Ovary (tissue), 9 donors: Measurements from ENCODE around the gene KCNIP3. TPM values are rescaled to one million over a fixed set of nuclear protein-coding genes. Genes with fewer than 3 reads are reported as not detected.

Source experiments
- DNase-seq, 5 donors: peaks; one replicate each; pipeline ENCODE4 v3.0.0-alpha.2; 2019 to 2020
- H3K27ac ChIP-seq, 2 donors: fragments of 200-600 bp; one replicate each; pipeline versions ENCODE4 v1.5.1 to v1.8.0; 2019 to 2022
- H3K27me3 ChIP-seq: fragments of 200-600 bp; one replicate; pipeline ENCODE4 v1.8.0; 2022
- H3K36me3 ChIP-seq: fragments of 200-600 bp; sonication (generic); one replicate; pipeline ENCODE4 v1.5.1; 2019
- H3K4me1 ChIP-seq: one replicate; pipeline ENCODE4 v1.8.1; 2013; ENCODE audit warnings: mild to moderate bottlenecking, moderate library complexity; ENCODE audit not compliant: insufficient read depth
- H3K4me3 ChIP-seq: fragments of 200-600 bp; sonication (generic); one replicate; pipeline ENCODE4 v1.5.1; 2017
- H3K9me3 ChIP-seq, 2 donors: fragments of 200-600 bp in 1 of 2; sonication (generic) in 1 of 2; one replicate each; pipeline versions ENCODE4 v1.5.1 to v1.8.1; 2013 to 2019; ENCODE audit warnings: mild to moderate bottlenecking in 1 of 2, moderate library complexity in 1 of 2
- CTCF ChIP-seq, 3 donors: fragments of 450-650 bp in 2 of 3; fragments of 200-600 bp in 1 of 3; IDR thresholded peaks; one replicate each; pipeline versions ENCODE4 v1.5.1 to v1.8.0; 2016 to 2022; ENCODE audit warnings: antibody characterized with exemption in 3 of 3, mild to moderate bottlenecking in 1 of 3
- EP300 ChIP-seq: sonication (generic); formaldehyde crosslinking; IDR thresholded peaks from one replicate; pipeline ENCODE4 v1.6.1; 2017; ENCODE audit warnings: antibody characterized with exemption
- POLR2A ChIP-seq: fragments of 450-650 bp; IDR thresholded peaks from one replicate; pipeline ENCODE4 v1.6.1; 2017; ENCODE audit warnings: antibody characterized with exemption, mild to moderate bottlenecking, moderate library complexity
- WGBS, 3 donors: extraction: QIAGEN DNeasy Blood & Tissue Kit in 1 of 3; methylation state at CpG; one replicate each; pipeline versions ENCODE4 v1.1.5 to v1.1.7; 2013 to 2017; 5-methylcytosine and 5-hydroxymethylcytosine counted together
- intact Hi-C, 4 donors: fragments of 100-400 bp; cut with DNase I; formaldehyde crosslinking; loops; one replicate each; pipeline versions ENCODE4 v1.11.0 to v1.15.1; 2022 to 2023
- polyA plus RNA-seq, 2 donors: library from polyadenylated mRNA; stranded (reverse); fragments of 200-250 nt in 1 of 2; fragments of 350-450 nt in 1 of 2; fragmentation: Illumina TruSeq in 1 of 2; extraction: RNeasy Lipid Tissue Mini Kit (QIAGEN cat#74804) in 1 of 2; gene quantifications; one replicate each; pipeline ENCODE4 v1.2.3, GENCODE V29; 2013 to 2014
- total RNA-seq, 7 donors: library from RNA; depleted of rRNA in 2 of 7; stranded (reverse); fragments of >200 nt in 2 of 7; fragmentation: NEBNext Ultra II Directional in 3 of 7; extraction: Animal tissue kit (Norgen Biotek cat#: 25700) in 3 of 7; gene quantifications; one replicate each; pipeline versions ENCODE4 v1.1.0 to v1.2.4, GENCODE V29; 2016 to 2023
- donor health status: DM: no; HTN: no; CAD: no; lungs with moderate emphysema.
- donor health status: DM: no; HTN: no; CAD: no.
- donor health status: Bipolar disorder and iron deficiency.
- donor health status: DM: yes; HTN: yes; CAD: no.
- donor health status: DM: no; HTN: no; CAD: no.
- donor health status: DM: yes; HTN: yes; CAD: no.

Gene KCNIP3
- total and polyA plus RNA-seq, 9 donors: 2.2 to 26.0 (median 11.7) TPM

GRCh38 chr2:95345563-95346230, 48.5 kb downstream of the KCNIP3 start:
- Histone ChIP-seq H3K4me1 (peaks cover 8% of the 10 kb centered on the region), H3K36me3 (no peaks in the 10 kb centered on the region), H3K4me3 (peak overlapping the region; percentile 69), H3K9me3 (no peaks in the 10 kb centered on the region), H3K27ac (peak overlapping the region in 1 of 2 donors; percentile 78), H3K27me3 (no peaks in the 10 kb centered on the region)
- peak; percentile 86 to 95 (median 87) for DNase-seq
- intact Hi-C loops: loop anchor here in 3 of 4 donors (5.0 kb wide), 2 partner anchors 47 to 382 kb away; no protein-coding TSS in a partner anchor
- TF ChIP-seq CTCF (IDR thresholded peaks at IDR 0.05) (peak; percentile 82 to 96 (median 84)), POLR2A (no peak), EP300 (no peak)
- 0% methylated on average over 57 to 65 of the region's 65 CpGs for WGBS, 3 donors

GRCh38 chr2:95346231-95346737, 49.1 kb downstream of the KCNIP3 start:
- WGBS, 3 donors: 0 to 1% (median 0%) methylated on average over 3 to 78 of the region's 88 CpGs
- H3K9me3 ChIP-seq: no peaks in the 10 kb centered on the region

GRCh38 chr2:95346738-95347671, 49.9 kb downstream of the KCNIP3 start:
- intact Hi-C loops: loop anchor here in 3 of 4 donors (5.0 kb wide), 2 partner anchors 45 to 380 kb away; no protein-coding TSS in a partner anchor
- H3K27ac ChIP-seq: peak overlapping the region; percentile 73 to 78
- no peaks in the 10 kb centered on the region for H3K36me3 ChIP-seq
- H3K4me3 ChIP-seq: peak overlapping the region; percentile 69
- H3K9me3 ChIP-seq: no peaks in the 10 kb centered on the region
- peak; percentile 33 to 69 (median 46) for DNase-seq
- H3K27me3 ChIP-seq: no peaks in the 10 kb centered on the region
- WGBS, 3 donors: 29 to 66% (median 33%) methylated on average over 26 to 78 of the region's 78 CpGs
- TF ChIP-seq CTCF (IDR thresholded peaks at IDR 0.05): peak in 1 of 3 donors; percentile 15
- TF ChIP-seq POLR2A: no peak
- H3K4me1 ChIP-seq: peaks cover 8% of the 10 kb centered on the region

More at GRCh38 chr2:95346231-95346737, 49.1 kb downstream of the KCNIP3 start:
- DNase-seq: peak; percentile 77 to 90 (median 81)
- TF ChIP-seq CTCF (IDR thresholded peaks at IDR 0.05) (no peak), POLR2A (no peak), EP300 (no peak)
- Histone ChIP-seq H3K27me3 (no peaks in the 10 kb centered on the region), H3K36me3 (no peaks in the 10 kb centered on the region), H3K4me3 (peak overlapping the region; percentile 69), H3K4me1 (peaks cover 8% of the 10 kb centered on the region), H3K27ac (peak overlapping the region; percentile 73 to 78)
- intact Hi-C loops: loop anchor here in 3 of 4 donors (5.0 kb wide), 2 partner anchors 46 to 381 kb away; no protein-coding TSS in a partner anchor
